Measurements from ENCODE around the gene PABPC1L2B. TPM values are rescaled to one million over a fixed set of nuclear protein-coding genes. Genes with fewer than 3 reads are reported as not detected.

Gene PABPC1L2B
- not detected in 2 replicates for total RNA-seq

GRCh38 chrX:73002733-73003132 lies at the start of gene PABPC1L2B:
TSS of gene PABPC1L2B (plus strand) at chrX:73002939. CDS start at chrX:73003643, 704 bp downstream.

Other genes with a start within 250 kb of the PABPC1L2B start
- gene DMRTC1B, start 226.0 kb upstream of the PABPC1L2B start, total RNA-seq = not detected in 2 replicates
- not detected in 2 replicates for gene FAM236B, start 220.3 kb upstream of the PABPC1L2B start, total RNA-seq
- gene FAM236D, start 194.7 kb upstream of the PABPC1L2B start, total RNA-seq = not detected in 2 replicates
- not detected in 2 replicates for gene FAM236C, start 90.3 kb upstream of the PABPC1L2B start, total RNA-seq
- gene FAM236A, start 64.7 kb upstream of the PABPC1L2B start, total RNA-seq = not detected in 2 replicates
- not detected in 2 replicates for gene DMRTC1, start 59.1 kb upstream of the PABPC1L2B start, total RNA-seq
- not detected in 2 replicates for gene PABPC1L2A, start 76.6 kb downstream of the PABPC1L2B start, total RNA-seq
- gene NAP1L2, start 211.9 kb downstream of the PABPC1L2B start, total RNA-seq = 1.5 and 3.1 TPM in 2 replicates